HK-2 (cell line): ENCODE data around the gene PSTK.

Experiments
- DNase-seq: peaks from one replicate; pipeline ENCODE4 v3.0.0-alpha.2; 2018; ENCODE audit not compliant: unreplicated experiment

Gene PSTK

DNA sequence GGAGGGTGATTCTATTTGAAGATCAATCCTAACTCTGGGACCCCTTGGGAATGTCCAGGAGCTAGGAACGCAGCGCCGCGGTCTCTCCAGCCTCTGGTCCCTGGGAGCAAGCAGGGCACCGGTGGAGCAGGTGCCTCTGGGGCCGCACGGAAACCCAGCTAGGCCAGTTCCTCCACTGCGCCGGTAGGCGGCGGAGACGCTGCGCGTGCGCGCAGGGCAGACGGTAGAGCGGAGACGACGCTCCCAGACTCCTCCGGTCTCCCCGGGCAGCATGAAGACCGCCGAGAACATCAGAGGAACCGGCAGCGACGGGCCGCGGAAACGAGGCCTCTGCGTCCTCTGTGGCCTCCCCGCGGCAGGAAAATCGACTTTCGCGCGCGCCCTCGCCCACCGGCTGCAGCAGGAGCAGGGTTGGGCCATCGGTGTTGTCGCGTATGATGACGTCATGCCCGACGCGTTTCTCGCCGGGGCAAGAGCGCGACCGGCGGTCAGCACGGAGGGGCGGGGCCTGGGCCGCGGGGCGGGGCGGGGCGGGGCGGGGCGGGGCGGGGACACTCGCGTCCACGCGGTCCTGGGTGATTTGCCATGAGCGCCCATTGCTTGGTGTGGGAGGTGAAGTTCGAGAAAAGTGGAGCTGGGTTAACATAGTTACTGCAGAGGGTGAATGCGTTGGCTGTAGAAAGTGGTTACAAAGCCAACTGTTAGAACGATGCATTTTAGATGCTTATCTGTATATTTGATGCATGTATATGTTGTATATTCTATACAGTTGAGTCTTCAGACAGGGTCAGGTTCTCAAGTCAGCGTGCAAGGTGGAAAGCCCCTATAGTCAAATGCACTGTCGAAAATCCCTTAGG lies at the start of gene PSTK:
PSTK (plus strand) TSS at position 193 of the 857 bp plus-strand sequence; CDS start at position 272, 79 bp downstream.
- DNase-seq: peak; percentile 94

GRCh38 chr10:122931088-122931906 lies 48.9 kb upstream of the PSTK start:
- DNase-seq: no peak

GRCh38 chr10:122939133-122939855 lies 40.9 kb upstream of the PSTK start:
- no peak for DNase-seq

GRCh38 chr10:122939856-122940543 lies 40.2 kb upstream of the PSTK start:
- no peak for DNase-seq

GRCh38 chr10:122949296-122949695 lies 30.9 kb upstream of the PSTK start:
- no peak for DNase-seq

DNA sequence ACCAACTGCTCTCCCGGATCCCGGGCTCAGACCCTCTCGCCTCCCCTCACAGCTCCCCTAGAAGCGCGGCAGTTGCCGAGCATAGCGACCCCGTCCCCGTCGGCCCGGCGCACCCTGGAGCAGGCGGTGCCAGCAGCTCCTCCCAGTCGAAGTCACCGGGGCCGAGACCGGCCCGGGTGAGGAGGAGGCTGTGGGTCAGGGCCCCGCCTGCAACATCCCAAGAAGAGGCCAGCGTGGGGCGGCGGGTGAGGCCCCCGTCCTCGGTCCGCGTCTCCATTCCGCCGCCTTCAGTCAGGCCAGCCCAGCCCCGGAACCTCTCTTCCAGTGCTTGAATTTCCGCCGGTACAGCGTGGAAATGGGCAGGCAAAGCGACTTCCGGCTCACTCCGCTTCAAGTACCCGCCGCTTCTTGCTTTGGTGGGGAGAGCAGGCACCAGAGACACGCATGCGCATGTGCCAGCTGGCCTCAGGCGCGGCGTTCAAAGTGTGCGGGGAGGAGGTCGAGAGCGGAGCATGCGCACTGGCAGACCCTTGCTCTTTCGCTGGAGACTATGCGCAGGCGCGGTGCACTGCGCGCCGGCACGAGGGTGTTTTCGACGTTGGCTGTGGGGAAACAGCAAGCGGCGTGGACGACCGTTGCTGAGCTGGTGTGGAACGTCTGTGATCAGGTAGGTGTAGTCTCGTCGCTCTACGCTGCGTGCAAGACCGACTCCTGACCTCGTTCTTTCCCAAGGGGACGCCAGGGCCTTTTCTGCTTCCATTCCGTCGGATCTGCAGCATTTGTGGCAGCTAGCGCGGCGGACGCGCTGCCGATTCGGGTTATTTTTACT lies 26.1 kb upstream of the PSTK start, which contains the start of gene C10orf88:
C10orf88 (minus strand) TSS at position 326 of the 829 bp plus-strand sequence; CDS start at position 277, 49 bp downstream.
- peak; percentile 100 for DNase-seq

- no peak for DNase-seq
These were observed 25.5 kb upstream of the PSTK start for GRCh38 chr10:122954731-122955050.

DNA sequence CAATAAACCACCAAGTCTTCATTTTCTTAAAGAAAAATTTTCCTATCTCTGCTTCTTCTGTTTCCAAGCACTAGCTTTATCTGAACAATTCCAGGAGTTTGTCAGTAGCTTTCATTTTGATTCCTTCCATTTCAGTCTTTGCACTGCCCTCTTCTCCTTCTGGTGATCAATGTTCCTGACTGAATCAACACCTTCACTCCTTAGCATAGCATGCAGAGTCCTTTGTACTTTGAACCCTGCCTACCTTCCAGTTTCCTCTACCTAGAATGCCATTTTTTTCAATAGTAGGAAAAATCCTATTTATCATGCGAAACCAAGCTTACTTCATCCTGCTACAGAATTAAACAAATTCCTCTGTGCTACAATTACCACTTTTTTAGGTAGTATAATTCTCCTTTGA lies 24.3 kb upstream of the PSTK start:
- DNase-seq: no peak

GRCh38 chr10:122957474-122957873 lies 22.7 kb upstream of the PSTK start:
- no peak for DNase-seq

GRCh38 chr10:122962405-122962804 lies 17.8 kb upstream of the PSTK start:
- no peak for DNase-seq

DNA sequence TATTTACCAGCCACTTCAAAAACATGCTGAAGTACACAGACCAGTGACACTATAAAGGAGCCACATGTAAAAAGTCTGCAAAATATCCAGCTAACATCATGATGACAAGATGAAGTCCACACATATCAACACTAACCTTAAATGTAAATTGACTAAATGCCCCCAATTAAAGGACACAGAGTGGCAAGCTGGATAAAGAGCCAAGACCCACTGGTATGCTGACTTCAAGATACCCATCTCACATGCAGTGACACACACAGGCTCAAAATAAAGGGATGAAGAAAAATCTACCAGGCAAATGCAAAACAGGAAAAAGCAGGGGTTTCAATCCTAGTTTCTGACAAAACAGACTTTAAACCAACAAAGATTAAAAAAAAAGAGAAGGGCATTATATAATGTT lies 13.3 kb upstream of the PSTK start:
- no peak for DNase-seq

DNA sequence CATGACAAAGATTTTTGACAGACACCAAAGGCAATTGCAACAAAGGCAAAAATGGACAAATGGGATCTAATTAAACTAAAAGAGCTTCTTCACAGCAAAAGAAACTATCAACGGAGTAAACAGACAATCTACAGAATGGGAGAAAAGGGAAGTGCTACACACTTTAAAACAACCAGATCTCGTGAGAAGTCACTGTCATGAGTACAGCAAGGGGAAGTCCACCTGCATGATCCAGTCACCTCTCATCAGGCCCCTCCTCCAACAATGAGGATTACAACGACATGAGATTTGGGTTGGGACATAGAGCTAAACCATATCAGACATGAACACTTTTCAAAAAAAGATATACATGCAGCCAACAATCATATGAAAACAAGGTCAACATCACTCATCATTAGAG lies 11.5 kb upstream of the PSTK start:
- DNase-seq: no peak

DNA sequence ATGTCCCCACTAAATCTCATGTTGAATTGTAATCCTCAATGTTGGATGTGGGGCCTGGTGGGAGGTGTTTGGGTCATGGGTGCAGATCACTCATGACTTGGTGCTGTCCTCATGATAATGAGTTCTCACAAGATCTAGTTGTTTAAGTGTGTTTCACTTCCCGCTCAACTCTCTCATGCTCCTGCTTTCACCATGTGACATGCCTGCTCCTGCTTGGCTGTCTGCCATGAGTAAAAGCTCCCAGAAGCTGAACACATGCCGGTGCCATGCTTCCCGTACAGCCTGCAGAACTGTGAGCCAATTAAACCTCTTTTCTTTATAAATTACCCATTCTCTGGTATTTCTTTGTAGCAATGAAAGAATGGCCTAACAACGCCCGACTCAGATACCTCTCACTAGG lies 6.2 kb upstream of the PSTK start:
- no peak for DNase-seq

DNA sequence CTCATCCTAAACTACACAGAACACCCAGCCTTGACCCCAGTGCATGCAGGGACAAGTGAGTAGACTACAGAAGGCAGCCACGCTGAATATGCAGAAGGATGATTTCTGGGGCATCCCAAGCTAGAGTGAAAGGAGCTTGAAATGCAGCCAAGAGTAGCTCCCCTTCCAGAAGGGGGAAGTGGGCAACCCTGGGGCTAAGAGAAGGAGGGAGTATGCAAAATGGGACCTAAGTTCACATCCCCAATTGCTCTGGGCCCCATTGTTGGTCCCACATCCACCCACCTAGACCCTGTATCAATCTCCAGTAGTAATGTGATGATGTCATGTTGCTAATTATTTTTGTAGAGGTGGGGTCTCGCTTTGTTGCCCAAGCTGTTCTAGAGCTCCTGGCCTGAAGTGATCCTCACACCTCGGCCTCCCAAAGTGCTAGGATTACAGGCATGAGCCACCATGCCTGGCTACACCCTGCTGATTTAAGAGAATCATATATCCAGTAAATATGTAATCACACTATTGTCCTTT lies 5.6 kb upstream of the PSTK start:
- DNase-seq: no peak

DNA sequence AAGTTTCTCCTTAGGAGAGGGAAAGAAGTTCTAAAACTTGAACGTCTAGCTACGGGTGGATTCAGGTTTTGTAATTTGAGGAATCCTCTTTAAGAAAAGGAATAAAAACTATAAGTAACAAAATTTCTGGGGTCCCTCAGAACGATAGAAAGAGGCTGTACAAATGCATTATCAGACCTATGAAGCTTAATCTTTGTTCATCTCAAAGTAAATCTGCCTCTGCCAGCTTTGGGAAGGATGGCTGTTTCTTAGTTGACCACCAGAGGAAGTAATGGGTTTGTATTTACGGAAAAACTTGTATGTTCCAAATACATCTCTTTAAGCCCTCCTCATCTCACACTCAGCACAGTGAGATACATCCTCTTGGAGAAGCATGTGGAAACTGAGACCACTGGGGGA lies 864 bp downstream of the PSTK start:
- no peak for DNase-seq

DNA sequence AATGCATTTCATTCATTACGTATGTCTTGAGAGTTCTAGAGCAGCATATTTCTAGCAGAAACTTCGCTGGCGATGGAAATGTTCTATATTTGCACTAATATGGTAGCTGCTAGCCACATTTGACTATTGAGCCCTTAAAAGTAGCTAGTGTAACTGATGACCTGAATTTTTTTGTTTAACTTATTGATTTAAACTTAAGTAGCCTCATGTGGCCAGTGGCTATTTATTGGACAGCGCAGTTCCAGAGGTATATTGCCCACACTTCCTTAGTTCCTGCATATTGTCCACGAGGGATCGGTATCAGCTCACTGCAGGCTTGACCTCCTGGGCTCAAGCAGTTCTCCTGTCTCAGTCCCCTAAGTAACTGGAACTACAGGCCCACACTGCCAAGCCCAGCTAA lies 3.7 kb downstream of the PSTK start:
- no peak for DNase-seq

GRCh38 chr10:122984708-122985107 lies 4.5 kb downstream of the PSTK start:
- DNase-seq: no peak

- no peak for DNase-seq
These were observed 6.1 kb downstream of the PSTK start for GRCh38 chr10:122986335-122986734.

GRCh38 chr10:122988501-122988900 lies 8.3 kb downstream of the PSTK start:
- no peak for DNase-seq

- DNase-seq: no peak
These were observed 10.1 kb downstream of the PSTK start for GRCh38 chr10:122990278-122990677.
